Measurements from ENCODE around the gene PPP1R26.
"Not testable (repeated sequence)": the region's sequence is repeated elsewhere in the genome, so short reads cannot be mapped to it uniquely, and the experiment has no call there.

Gene PPP1R26, protein sequence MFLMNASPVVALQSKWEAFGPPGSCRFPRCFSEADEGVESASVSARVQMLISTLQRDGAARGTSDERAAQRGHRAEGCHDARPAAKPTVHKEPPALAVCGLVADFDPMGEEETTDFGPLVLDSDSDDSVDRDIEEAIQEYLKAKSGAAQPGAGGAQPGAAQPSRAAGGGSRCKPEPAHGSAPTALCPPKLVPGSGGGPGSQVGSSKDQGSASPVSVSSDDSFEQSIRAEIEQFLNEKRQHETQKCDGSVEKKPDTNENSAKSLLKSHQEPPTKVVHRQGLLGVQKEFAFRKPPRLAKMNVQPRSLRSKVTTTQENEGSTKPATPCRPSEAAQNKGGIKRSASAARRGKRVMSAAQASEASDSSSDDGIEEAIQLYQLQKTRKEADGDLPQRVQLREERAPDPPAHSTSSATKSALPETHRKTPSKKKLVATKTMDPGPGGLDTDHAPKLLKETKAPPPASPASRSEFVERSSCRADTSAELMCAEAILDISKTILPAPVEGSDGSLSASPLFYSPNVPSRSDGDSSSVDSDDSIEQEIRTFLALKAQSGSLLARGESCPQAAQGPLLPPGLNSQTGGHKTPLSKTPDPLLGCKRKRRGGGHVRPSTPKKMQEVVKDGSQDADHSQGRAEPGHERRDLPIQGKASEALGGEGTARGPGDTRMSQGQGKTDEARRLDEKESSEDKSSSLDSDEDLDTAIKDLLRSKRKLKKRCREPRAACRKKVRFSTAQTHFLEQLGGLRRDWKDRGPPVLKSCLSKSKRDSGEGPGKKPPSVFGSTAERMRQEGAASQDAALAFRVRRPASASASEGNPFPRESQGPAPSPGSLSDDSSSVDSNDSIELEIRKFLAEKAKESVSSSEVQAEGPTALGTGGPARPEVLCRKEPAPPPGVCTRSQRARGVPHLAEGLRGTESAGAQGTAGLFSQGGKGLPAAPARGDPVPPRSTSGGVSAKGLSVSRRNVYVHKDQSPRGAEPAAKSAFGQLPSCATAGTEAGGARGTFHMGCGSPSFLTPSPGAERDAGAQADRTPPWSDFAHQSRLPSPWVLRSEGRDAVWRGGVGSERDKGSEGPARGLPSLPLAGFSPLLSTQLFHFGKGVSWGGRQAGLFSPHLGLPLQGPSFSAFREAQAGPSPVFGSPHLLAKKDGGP (N-terminal part only)

GRCh38 chr9:135479469-135480052, at the start of gene PPP1R26:
TSS of gene PPP1R26 (plus strand) at chr9:135479782. CDS start at chr9:135484511, 4,729 bp downstream.
- peak in 1 of 2 experiments; percentile 69 for DNase-seq

- no peak for DNase-seq
These were observed 42.3 kb upstream of the PPP1R26 start for GRCh38 chr9:135437259-135437658.

DNA sequence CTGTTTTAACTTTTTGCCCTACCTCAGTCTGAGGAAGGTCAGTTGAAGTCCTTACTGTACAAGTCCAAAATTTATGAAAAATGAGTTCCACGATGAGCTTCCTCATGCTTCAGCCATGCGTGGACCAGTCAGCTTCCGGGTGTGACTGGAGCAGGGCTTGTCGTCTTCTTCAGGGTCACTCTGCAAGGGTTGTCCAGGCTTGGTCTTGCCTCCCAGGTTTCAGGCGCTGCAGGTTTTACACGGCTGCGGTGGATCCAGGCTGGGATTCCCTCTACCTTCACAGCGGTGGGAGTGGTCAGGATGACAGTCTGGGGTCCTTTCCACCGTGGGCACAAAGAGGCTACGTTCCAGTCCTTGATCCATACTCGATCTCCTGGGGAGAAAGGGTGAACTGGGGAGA, 41.9 kb upstream of the PPP1R26 start:
- not testable (repeated sequence) for DNase-seq

- not testable (repeated sequence) for DNase-seq
These were observed 40.9 kb upstream of the PPP1R26 start for GRCh38 chr9:135438581-135439232.

GRCh38 chr9:135439514-135439913, 40.1 kb upstream of the PPP1R26 start:
- DNase-seq = not testable (repeated sequence)

GRCh38 chr9:135439916-135440315, 39.7 kb upstream of the PPP1R26 start:
- no peak for DNase-seq

DNA sequence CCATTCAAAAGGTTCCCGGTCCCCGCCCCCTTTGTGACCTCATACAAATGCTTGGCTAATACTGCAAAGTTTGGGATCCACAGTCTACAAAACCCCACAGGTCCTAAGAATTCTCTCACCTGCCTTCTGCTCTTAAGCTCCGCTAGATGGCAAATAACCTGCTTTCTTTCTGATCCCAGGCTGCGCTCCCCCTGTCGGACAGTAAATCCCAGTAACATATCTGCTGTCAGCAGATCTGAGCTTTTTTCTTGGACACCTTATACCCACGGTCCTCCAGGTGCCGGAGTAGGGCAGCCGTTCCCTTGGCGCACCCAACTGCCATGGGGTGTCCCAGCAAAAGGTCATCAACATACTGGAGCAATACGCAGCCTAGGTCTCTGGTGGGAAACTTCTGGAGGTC, 39.0 kb upstream of the PPP1R26 start:
- DNase-seq = peak; percentile 25 to 48

DNA sequence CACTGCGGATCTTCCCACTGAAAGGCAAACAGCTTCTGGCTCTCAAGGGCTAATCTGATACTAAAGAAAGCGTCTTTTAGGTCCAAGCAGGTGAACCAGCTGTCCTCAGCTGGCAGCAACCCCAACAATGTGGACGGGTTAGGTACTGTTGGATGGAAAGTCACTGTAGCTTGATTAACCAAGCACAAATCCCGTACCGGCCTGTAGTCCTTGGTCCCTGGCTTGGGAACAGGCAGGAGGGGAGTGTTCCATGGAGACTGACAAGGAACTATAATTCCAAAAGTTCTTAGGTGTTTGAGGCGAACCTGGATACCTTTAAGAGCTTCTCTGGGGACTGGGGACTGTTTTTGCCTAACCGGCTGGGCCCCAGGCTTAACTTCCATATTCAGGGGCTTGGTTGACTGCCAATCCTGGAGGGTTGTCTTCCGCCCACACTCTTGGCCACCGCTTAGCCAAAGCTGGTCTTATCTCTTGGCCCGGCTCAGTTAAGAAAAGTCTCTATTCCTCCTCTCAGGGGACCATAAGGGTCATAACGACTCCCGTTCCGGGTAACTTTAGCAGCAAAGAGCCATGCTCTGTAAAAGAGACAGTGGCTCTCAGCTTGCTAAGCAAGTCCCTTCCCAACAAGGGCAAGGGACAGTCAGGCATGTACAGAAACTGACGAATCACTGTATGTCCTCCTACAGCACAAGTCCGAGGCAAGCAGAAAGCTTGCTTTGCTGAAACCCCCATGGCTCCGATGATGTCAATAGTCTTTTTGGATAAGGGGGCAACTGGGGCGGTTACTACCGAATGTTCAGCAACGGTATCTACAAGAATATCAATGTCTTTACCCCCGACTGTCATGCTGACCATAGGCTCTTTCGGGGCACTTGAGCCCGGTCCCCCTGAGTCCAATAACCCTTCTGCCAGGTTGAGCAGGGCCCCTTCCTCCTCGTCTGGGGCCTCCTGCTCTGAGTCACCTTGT, 38.2 kb upstream of the PPP1R26 start:
- DNase-seq = not testable (repeated sequence)

- no peak for DNase-seq
These were observed 37.5 kb upstream of the PPP1R26 start for GRCh38 chr9:135442075-135442474.

GRCh38 chr9:135443797-135444425, 35.7 kb upstream of the PPP1R26 start:
- DNase-seq = no peak

DNA sequence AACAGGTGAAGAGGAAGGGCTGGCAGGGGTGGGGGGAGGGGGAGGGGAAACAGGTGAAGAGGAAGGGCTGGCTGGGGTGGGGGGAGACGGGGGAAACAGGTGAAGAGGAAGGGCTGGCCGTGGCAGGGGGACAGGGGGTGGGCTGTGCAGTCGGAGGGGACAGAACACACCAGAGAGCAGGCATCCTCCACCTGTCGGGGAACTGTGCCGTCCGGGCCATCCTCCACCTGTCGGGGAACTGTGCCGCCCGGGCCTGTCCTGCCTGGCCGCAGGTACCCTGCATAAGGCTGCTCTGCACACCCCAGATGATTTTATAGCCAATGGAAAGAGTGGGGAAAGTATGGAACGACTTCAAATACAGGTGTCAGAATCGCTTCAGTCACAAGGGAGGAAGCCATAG, 32.5 kb upstream of the PPP1R26 start:
- no peak for DNase-seq

DNA sequence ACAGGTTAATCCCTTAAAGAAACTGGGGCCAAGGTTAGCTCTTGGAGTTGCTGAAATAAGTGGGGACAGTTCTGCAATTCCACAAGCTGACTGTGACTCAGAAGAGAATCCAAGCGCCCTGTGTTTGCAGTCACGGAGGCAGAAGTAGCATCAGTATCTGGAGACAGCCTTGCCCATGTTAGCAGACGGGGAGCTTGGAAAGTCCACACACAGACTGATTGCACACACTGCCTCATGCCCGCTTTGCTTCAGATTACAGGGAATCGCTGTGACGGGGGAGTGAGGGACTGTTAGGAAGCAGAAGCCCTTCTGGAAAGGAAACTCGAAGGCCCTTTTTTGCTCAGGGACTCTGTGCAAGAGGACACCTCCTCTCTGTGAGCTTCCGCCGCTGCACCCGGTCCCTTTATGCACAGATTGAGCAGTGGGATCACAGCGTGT, 30.9 kb upstream of the PPP1R26 start:
- DNase-seq = no peak

DNA sequence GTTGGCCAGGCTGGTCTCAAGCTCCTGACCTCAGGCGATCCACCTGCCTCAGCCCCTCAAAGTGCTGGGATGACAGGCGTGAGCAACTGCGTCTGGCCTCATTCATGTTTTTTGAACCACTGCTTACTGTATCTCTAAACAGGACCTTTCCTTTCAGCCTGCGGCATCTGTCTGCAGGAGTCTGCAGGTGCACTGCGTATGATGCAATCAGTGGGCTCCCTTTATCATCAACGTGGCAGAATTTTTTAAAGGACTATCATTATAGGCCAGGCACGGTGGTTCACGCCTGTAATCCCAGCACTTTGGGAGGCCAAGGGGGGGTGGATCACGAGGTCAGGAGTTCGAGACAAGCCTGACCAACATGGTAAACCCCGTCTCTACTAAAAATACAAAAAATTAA, 30.1 kb upstream of the PPP1R26 start:
- peak in 1 of 2 experiments; percentile 11 for DNase-seq

DNA sequence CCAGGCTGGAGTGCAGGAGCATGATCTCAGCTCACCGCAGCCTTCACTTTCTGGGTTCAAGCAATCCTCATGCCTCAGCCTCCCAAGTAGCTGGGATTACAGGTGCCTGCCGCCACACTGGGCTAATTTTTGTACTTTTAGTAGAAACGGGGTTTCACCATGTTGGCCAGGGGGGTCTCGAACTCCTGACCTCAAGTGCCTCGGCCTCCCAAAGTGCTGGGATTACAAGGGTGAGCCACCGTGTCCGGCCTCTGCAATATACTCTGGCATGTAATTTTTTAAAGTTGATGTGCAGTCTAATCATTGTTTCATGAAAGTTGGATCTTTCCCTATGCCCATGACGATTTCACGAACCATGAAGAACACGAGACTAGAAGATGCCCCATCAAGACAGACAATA, 28.6 kb upstream of the PPP1R26 start:
- DNase-seq = no peak

- DNase-seq = not testable (repeated sequence)
These were observed 27.7 kb upstream of the PPP1R26 start for GRCh38 chr9:135451909-135452308.

DNA sequence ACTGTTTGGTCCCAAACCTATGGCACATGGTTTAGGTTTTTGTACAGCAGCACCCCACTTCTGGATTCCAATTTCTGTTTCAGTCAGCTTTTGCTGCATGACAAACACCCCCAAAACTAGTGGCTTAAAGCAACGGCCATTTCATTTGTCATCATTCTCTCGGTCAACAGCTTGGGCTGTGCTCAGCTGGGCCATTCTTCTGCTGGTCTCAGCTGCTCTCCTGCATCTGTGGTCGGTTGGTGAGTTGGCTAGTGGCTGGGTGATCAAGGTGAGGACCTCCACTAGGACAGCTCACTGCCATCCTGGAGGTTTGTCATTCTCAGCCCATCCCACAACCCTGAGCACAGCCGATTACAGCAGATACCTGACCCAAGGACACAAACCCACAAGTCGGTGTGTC, 24.8 kb upstream of the PPP1R26 start:
- no peak for DNase-seq

DNA sequence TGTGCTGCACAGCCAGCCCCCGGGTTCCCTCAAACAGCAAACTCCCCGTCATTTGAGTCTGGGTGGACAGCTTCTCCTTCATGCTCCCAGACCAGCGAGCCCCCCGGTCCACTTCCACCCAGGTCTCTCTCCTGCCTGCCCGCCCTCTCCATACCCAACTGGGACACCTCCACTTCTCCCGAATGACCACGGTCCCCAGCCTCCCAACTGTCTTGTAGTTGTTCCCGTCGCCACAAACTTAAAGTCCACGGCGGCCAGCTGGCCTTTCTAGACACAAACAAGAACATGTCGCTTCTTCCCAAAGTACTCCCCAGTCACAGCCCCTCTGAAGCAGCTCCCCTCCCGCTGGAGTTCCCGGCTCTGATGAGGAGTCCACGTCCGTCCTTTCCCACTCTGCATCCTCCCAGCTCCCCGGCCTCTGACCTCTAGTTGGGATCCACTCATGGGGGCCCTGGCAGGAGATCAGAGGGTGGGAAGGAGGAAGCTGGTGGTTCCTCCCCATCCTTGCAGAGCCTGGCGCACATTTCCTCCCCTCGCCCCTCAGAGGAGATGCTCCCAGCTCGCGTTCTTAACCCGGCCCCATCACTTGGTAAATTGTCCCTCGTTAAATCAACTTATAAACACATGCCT, 24.1 kb upstream of the PPP1R26 start:
- DNase-seq = no peak

DNA sequence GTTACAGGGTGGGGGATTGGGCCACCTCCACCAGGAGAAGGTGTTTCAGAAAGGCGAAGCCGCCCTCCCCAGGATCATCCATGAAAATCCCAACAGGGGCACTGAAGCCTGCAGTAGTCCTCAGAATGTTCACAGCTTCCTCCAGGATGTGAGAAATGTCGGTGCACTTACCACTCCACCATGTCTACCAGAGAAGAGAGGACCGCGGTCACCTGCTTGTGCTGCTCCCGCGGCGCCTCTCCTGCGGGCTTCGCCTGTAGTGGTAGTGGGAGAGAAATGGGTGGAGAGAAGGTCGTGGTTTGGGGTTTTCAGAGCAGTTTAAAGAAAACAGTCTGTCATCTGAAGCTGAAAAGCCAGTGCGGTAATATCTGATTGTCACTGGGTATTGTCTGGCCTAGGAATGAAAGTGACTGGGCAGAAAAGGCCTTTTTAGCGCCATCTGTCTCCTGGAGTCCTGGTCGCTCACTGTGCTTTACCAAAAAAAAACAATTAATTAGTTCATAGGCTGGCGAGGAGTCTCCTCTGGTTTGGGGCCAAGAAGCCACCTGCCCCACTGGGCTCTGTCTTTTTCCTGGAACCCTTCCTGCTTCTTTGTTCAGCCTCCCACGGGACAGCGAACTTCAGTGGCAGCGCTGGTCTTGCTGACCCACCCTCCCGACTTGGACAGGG, 23.0 kb upstream of the PPP1R26 start:
- DNase-seq = no peak

DNA sequence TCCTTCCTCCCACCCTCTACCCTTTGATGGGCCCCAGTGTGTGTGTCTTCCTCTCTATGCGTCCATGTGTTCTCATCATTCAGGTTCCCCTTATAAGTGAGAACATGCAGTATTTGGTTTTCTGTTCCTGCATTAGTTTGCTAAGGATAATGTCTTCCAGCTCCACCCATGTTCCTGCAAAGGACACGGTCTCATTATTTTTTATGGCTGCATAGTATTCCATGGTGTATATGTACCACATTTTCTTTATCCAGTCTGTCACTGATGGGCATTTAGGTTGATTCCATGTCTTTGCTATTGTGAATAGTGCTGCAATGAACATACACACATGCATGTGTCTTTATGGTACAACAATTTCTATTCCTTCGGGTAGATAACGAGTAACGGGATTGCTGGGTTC, 21.1 kb upstream of the PPP1R26 start:
- DNase-seq = not testable (repeated sequence)
